Measurements from ENCODE around the gene ERP44.

Gene ERP44

GRCh38 chr9:99986642-99987041, 112.2 kb downstream of the ERP44 start:
- H3K4me1 ChIP-seq (ENCODE audit: insufficient read depth, low read length), result no peaks in the 10 kb centered on the region
- H4K20me1 ChIP-seq (ENCODE audit: insufficient read depth, low read length), result no peaks in the 10 kb centered on the region
- H3K9me3 ChIP-seq (ENCODE audit: insufficient read depth, low read length, severe bottlenecking), result peaks cover 5% of the 10 kb centered on the region
- H3K4me3 ChIP-seq (ENCODE audit: low read depth in 1 of 2, low read length in 2 of 2), result no peak overlapping the region
- DNase-seq, result no peak
- H3K4me2 ChIP-seq (ENCODE audit: insufficient read depth, low read length), result no peak overlapping the region
- H3K9ac ChIP-seq (ENCODE audit: low read depth, low read length), result no peak overlapping the region
- H3K79me2 ChIP-seq (ENCODE audit: insufficient read depth, low read length), result no peaks in the 10 kb centered on the region
- no peak overlapping the region for H3K27ac ChIP-seq (ENCODE audit: low read length)
- ATAC-seq (ENCODE audit: insufficient read depth, low read depth), result no peak
- no peak overlapping the region for H2AFZ ChIP-seq (ENCODE audit: low read depth, low read length)
- H3K27me3 ChIP-seq (ENCODE audit: insufficient read depth, low read length, poor library complexity), result no peaks in the 10 kb centered on the region
- peaks cover 15% of the 10 kb centered on the region; the same call in 1 of the 2 replicates for H3K36me3 ChIP-seq (ENCODE audit: insufficient read depth, low read length)
- TF ChIP-seq EZH2 (IDR thresholded peaks at IDR 0.05; ENCODE audit: borderline replicate concordance, low read depth, low read length, severe bottlenecking) (no peak), CTCF (IDR thresholded peaks at IDR 0.05; ENCODE audit: borderline replicate concordance, extremely low read depth, low read length, poor library complexity, severe bottlenecking) (no peak)

GRCh38 chr9:99980598-99980997, 118.2 kb downstream of the ERP44 start:
- no peak overlapping the region for H2AFZ ChIP-seq (ENCODE audit: low read depth, low read length)
- H3K27me3 ChIP-seq (ENCODE audit: insufficient read depth, low read length, poor library complexity), result no peaks in the 10 kb centered on the region
- DNase-seq (no peak), ATAC-seq (ENCODE audit: insufficient read depth, low read depth) (no peak)
- no peaks in the 10 kb centered on the region for H4K20me1 ChIP-seq (ENCODE audit: insufficient read depth, low read length)
- H3K4me3 ChIP-seq (ENCODE audit: low read depth in 1 of 2, low read length in 2 of 2), result no peak overlapping the region
- no peak overlapping the region for H3K4me2 ChIP-seq (ENCODE audit: insufficient read depth, low read length)
- no peak overlapping the region for H3K27ac ChIP-seq (ENCODE audit: low read length)
- H3K79me2 ChIP-seq (ENCODE audit: insufficient read depth, low read length), result no peaks in the 10 kb centered on the region
- no peaks in the 10 kb centered on the region for H3K4me1 ChIP-seq (ENCODE audit: insufficient read depth, low read length)
- no peaks in the 10 kb centered on the region for H3K9me3 ChIP-seq (ENCODE audit: insufficient read depth, low read length, severe bottlenecking)
- H3K36me3 ChIP-seq (ENCODE audit: insufficient read depth, low read length), result 0 out of 2 replicates have a peak, but pooled peaks cover 3% of the 10 kb centered on the region
- no peak overlapping the region for H3K9ac ChIP-seq (ENCODE audit: low read depth, low read length)
- TF ChIP-seq EZH2 (IDR thresholded peaks at IDR 0.05; ENCODE audit: borderline replicate concordance, low read depth, low read length, severe bottlenecking) (no peak), CTCF (IDR thresholded peaks at IDR 0.05; ENCODE audit: borderline replicate concordance, extremely low read depth, low read length, poor library complexity, severe bottlenecking) (no peak)

GRCh38 chr9:99978221-99978620, 120.6 kb downstream of the ERP44 start:
- Histone ChIP-seq H3K36me3 (ENCODE audit: insufficient read depth, low read length) (0 out of 2 replicates have a peak, but pooled peaks cover 3% of the 10 kb centered on the region), H3K79me2 (ENCODE audit: insufficient read depth, low read length) (no peaks in the 10 kb centered on the region), H3K4me3 (ENCODE audit: low read depth in 1 of 2, low read length in 2 of 2) (no peak overlapping the region), H3K9me3 (ENCODE audit: insufficient read depth, low read length, severe bottlenecking) (no peaks in the 10 kb centered on the region), H4K20me1 (ENCODE audit: insufficient read depth, low read length) (no peaks in the 10 kb centered on the region), H3K27ac (ENCODE audit: low read length) (no peak overlapping the region), H3K4me2 (ENCODE audit: insufficient read depth, low read length) (no peak overlapping the region), H3K4me1 (ENCODE audit: insufficient read depth, low read length) (no peaks in the 10 kb centered on the region), H2AFZ (ENCODE audit: low read depth, low read length) (no peak overlapping the region), H3K9ac (ENCODE audit: low read depth, low read length) (no peak overlapping the region), H3K27me3 (ENCODE audit: insufficient read depth, low read length, poor library complexity) (no peaks in the 10 kb centered on the region)
- no peak for ATAC-seq (ENCODE audit: insufficient read depth, low read depth)
- no peak for TF ChIP-seq CTCF (IDR thresholded peaks at IDR 0.05; ENCODE audit: borderline replicate concordance, extremely low read depth, low read length, poor library complexity, severe bottlenecking)
- no peak for TF ChIP-seq EZH2 (IDR thresholded peaks at IDR 0.05; ENCODE audit: borderline replicate concordance, low read depth, low read length, severe bottlenecking)
- no peak for DNase-seq
